Measurements from ENCODE around the gene PRXL2B. TPM values are rescaled to one million over a fixed set of nuclear protein-coding genes. Genes with fewer than 3 reads are reported as not detected.

Gene PRXL2B
- total RNA-seq, 5 donors from 2014 or later (not counting 1 experiment from before 2014, with no cell fraction given): 17.3 to 37.6 (median 35.3) TPM

Other genes with a start within 250 kb of the PRXL2B start
- 10 to 100 TPM in 3 of 5 donors, 1 to 10 TPM in 2; 8.2 to 17.5 (median 13.2) TPM for gene MORN1, start 195.2 kb upstream of the PRXL2B start, total RNA-seq
- gene RER1, start 194.9 kb upstream of the PRXL2B start, total RNA-seq: 100 to 1,000 TPM in 3 of 5 donors, 10 to 100 TPM in 2; 84.3 to 129 (median 125) TPM
- 10 to 100 TPM; 11.7 to 13.2 (median 12.2) TPM for gene PEX10, start 174.2 kb upstream of the PRXL2B start, total RNA-seq
- 10 to 100 TPM; 20.2 to 59.1 (median 27.9) TPM for gene PLCH2, start 110.5 kb upstream of the PRXL2B start, total RNA-seq
- 100 to 1,000 TPM in 3 of 5 donors, 10 to 100 TPM in 2; 51.0 to 128 (median 119) TPM for gene PANK4, start 60.2 kb upstream of the PRXL2B start, total RNA-seq
- not detected for gene HES5, start 56.5 kb upstream of the PRXL2B start, total RNA-seq
- gene TNFRSF14, start 30.4 kb upstream of the PRXL2B start, total RNA-seq: 100 to 1,000 TPM; 163 to 214 (median 211) TPM
- 1 to 10 TPM in 3 of 5 donors, under 1 TPM in 2; 0.72 to 3.3 (median 1.0) TPM for gene MMEL1, start 46.2 kb downstream of the PRXL2B start, total RNA-seq
- gene TTC34, start 214.9 kb downstream of the PRXL2B start, total RNA-seq: 1 to 10 TPM; 1.6 to 6.9 (median 5.0) TPM

All from T-cell (primary cell).